ENCODE results near the gene OR2A2. TPM values are rescaled to one million over a fixed set of nuclear protein-coding genes. Genes with fewer than 3 reads are reported as not detected.

OR2A2 gene
- total RNA-seq, 1 experiment from 2014 or later, result not detected

GRCh38 chr7:144144426-144144825 is 35.0 kb downstream of the OR2A2 start:
- DNase-seq (ENCODE audit: low spot score), result no peak
- TF ChIP-seq CTCF (conservative IDR thresholded peaks at IDR 0.05; ENCODE audit: low read depth, low read length) (no peak), EZH2 (IDR thresholded peaks at IDR 0.05; ENCODE audit: borderline replicate concordance, low read depth, low read length, poor library complexity, severe bottlenecking) (no peak)
- Histone ChIP-seq H3K4me3 (ENCODE audit: low read depth, low read length, poor library complexity, severe bottlenecking) (no peak overlapping the region), H3K4me1 (ENCODE audit: insufficient read depth, low read length, poor library complexity, severe bottlenecking) (no peaks in the 10 kb centered on the region), H3K27me3 (replicated peaks; ENCODE audit: insufficient read depth, low read depth, low read length, poor library complexity) (no peaks in the 10 kb centered on the region), H3K36me3 (ENCODE audit: insufficient read depth, low read length, poor library complexity, severe bottlenecking) (no peaks in the 10 kb centered on the region), H3K27ac (ENCODE audit: low read depth, low read length, poor library complexity, severe bottlenecking) (no peak overlapping the region), H3K9me3 (ENCODE audit: low read depth, low read length, poor library complexity, severe bottlenecking) (no peaks in the 10 kb centered on the region)
- intact Hi-C loops (cut with micrococcal nuclease; ENCODE audit: unreplicated experiment), result no loop called here
- ChIA-PET POLR2A (ENCODE audit: low non-redundant PET) (no interaction called here), CTCF (no interaction called here)
- no TSS peak for BruUV-seq (replicated peaks)

- Histone ChIP-seq H3K27ac (ENCODE audit: low read depth, low read length, poor library complexity, severe bottlenecking) (no peak overlapping the region), H3K4me1 (ENCODE audit: insufficient read depth, low read length, poor library complexity, severe bottlenecking) (no peaks in the 10 kb centered on the region), H3K27me3 (replicated peaks; ENCODE audit: insufficient read depth, low read depth, low read length, poor library complexity) (no peaks in the 10 kb centered on the region), H3K9me3 (ENCODE audit: low read depth, low read length, poor library complexity, severe bottlenecking) (peaks cover 3% of the 10 kb centered on the region), H3K36me3 (ENCODE audit: insufficient read depth, low read length, poor library complexity, severe bottlenecking) (no peaks in the 10 kb centered on the region), H3K4me3 (ENCODE audit: low read depth, low read length, poor library complexity, severe bottlenecking) (no peak overlapping the region)
- CTCF ChIA-PET, result no interaction called here
- no TSS peak for BruUV-seq (replicated peaks)
- POLR2A ChIA-PET (ENCODE audit: low non-redundant PET), result no interaction called here
- TF ChIP-seq EZH2 (IDR thresholded peaks at IDR 0.05; ENCODE audit: borderline replicate concordance, low read depth, low read length, poor library complexity, severe bottlenecking), result no peak
- TF ChIP-seq CTCF (conservative IDR thresholded peaks at IDR 0.05; ENCODE audit: low read depth, low read length), result no peak
- no peak for DNase-seq (ENCODE audit: low spot score)
- intact Hi-C loops (cut with micrococcal nuclease; ENCODE audit: unreplicated experiment), result no loop called here
Observed at GRCh38 chr7:144148224-144148827, 38.9 kb downstream of the OR2A2 start.

GRCh38 chr7:144158861-144159260 is 49.5 kb downstream of the OR2A2 start:
- intact Hi-C loops (cut with micrococcal nuclease; ENCODE audit: unreplicated experiment), result no loop called here
- Histone ChIP-seq H3K9me3 (ENCODE audit: low read depth, low read length, poor library complexity, severe bottlenecking) (no peaks in the 10 kb centered on the region), H3K27me3 (replicated peaks; ENCODE audit: insufficient read depth, low read depth, low read length, poor library complexity) (no peaks in the 10 kb centered on the region), H3K27ac (ENCODE audit: low read depth, low read length, poor library complexity, severe bottlenecking) (no peak overlapping the region), H3K4me3 (ENCODE audit: low read depth, low read length, poor library complexity, severe bottlenecking) (no peak overlapping the region), H3K4me1 (ENCODE audit: insufficient read depth, low read length, poor library complexity, severe bottlenecking) (no peaks in the 10 kb centered on the region), H3K36me3 (ENCODE audit: insufficient read depth, low read length, poor library complexity, severe bottlenecking) (no peaks in the 10 kb centered on the region)
- POLR2A ChIA-PET (ENCODE audit: low non-redundant PET), result no interaction called here
- no TSS peak for BruUV-seq (replicated peaks)
- TF ChIP-seq EZH2 (IDR thresholded peaks at IDR 0.05; ENCODE audit: borderline replicate concordance, low read depth, low read length, poor library complexity, severe bottlenecking) (no peak), CTCF (conservative IDR thresholded peaks at IDR 0.05; ENCODE audit: low read depth, low read length) (no peak)
- CTCF ChIA-PET, result no interaction called here
- DNase-seq (ENCODE audit: low spot score), result no peak

Other genes with a start within 250 kb of the OR2A2 start
- gene TCAF1, start 207.4 kb upstream of the OR2A2 start, total RNA-seq (2021), result 38.6 and 44.5 TPM in 2 replicates
- not detected in 2 replicates for gene OR2F2, start 174.3 kb upstream of the OR2A2 start, total RNA-seq (2021)
- not detected in 2 replicates for gene OR2F1, start 154.7 kb upstream of the OR2A2 start, total RNA-seq (2021)
- gene OR6B1, start 109.3 kb upstream of the OR2A2 start, total RNA-seq (2021), result not detected in 2 replicates
- not detected in 2 replicates for gene OR2A5, start 60.6 kb upstream of the OR2A2 start, total RNA-seq (2021)
- gene OR2A25, start 39.8 kb upstream of the OR2A2 start, total RNA-seq (2021), result not detected in 2 replicates
- gene OR2A12, start 23.3 kb upstream of the OR2A2 start, total RNA-seq (2021), result not detected in 2 replicates
- gene OR2A14, start 13.6 kb downstream of the OR2A2 start, total RNA-seq (2021), result not detected in 2 replicates
- not detected in 2 replicates for gene CTAGE4, start 73.9 kb downstream of the OR2A2 start, total RNA-seq (2021)
- gene ARHGEF35, start 86.2 kb downstream of the OR2A2 start, total RNA-seq (2021), result 3.5 and 4.6 TPM in 2 replicates
- 0.21 and 0.37 TPM in 2 replicates for gene OR2A42, start 130.0 kb downstream of the OR2A2 start, total RNA-seq (2021)
- gene OR2A7, start 155.2 kb downstream of the OR2A2 start, total RNA-seq (2021), result 1.2 and 2.0 TPM in 2 replicates
- 2.1 and 2.8 TPM in 2 replicates for gene CTAGE8, start 159.7 kb downstream of the OR2A2 start, total RNA-seq (2021)
- gene OR2A1, start 202.8 kb downstream of the OR2A2 start, total RNA-seq (2021), result 0.44 and 0.60 TPM in 2 replicates
- gene ARHGEF5, start 245.8 kb downstream of the OR2A2 start, total RNA-seq (2021), result 9.3 and 9.5 TPM in 2 replicates